T1000 (cell line): ENCODE results near the gene MCF2.

ENCODE experiments used
- DNase-seq: peaks from one replicate; lab custom pipeline; 2025; ENCODE audit warnings: mixed read lengths; lab: John Stamatoyannopoulos, UW

Gene MCF2

GRCh38 chrX:139585613-139586012, 122.4 kb downstream of the MCF2 start:
- no peak for DNase-seq

- no peak for DNase-seq
Observed at GRCh38 chrX:139581068-139581467, 126.9 kb downstream of the MCF2 start.

- DNase-seq: no peak
Observed at GRCh38 chrX:139566981-139567380, 141.0 kb downstream of the MCF2 start.

- DNase-seq: no peak
Observed at GRCh38 chrX:139563251-139563650, 144.7 kb downstream of the MCF2 start.

- no peak for DNase-seq
Observed at GRCh38 chrX:139560221-139560620, 147.7 kb downstream of the MCF2 start.

GRCh38 chrX:139559383-139560042, 148.5 kb downstream of the MCF2 start:
- DNase-seq: no peak

- DNase-seq: no peak
Observed at GRCh38 chrX:139554991-139555675, 152.8 kb downstream of the MCF2 start.

GRCh38 chrX:139554376-139554775, 153.6 kb downstream of the MCF2 start:
- no peak for DNase-seq

- no peak for DNase-seq
Observed at GRCh38 chrX:139544591-139544990, 163.4 kb downstream of the MCF2 start.

GRCh38 chrX:139543920-139544319, 164.0 kb downstream of the MCF2 start:
- no peak for DNase-seq

GRCh38 chrX:139542652-139543051, 165.3 kb downstream of the MCF2 start:
- no peak for DNase-seq

- DNase-seq: no peak
Observed at GRCh38 chrX:139538907-139539790, 168.8 kb downstream of the MCF2 start.

GRCh38 chrX:139533444-139533843, 174.5 kb downstream of the MCF2 start:
- DNase-seq: no peak

GRCh38 chrX:139532834-139533233, 175.1 kb downstream of the MCF2 start:
- DNase-seq: no peak
